Measurements from ENCODE around the gene UBFD1. TPM values are rescaled to one million over a fixed set of nuclear protein-coding genes. Genes with fewer than 3 reads are reported as not detected.

Gene UBFD1
- total RNA-seq, 1 experiment from 2014 or later: 89.6 TPM

- no peaks in the 10 kb centered on the region for H3K9me2 ChIP-seq (ENCODE audit: insufficient read depth)
- H4K20me1 ChIP-seq (ENCODE audit: insufficient read depth): peaks cover 22% of the 10 kb centered on the region; the same call in 1 of the 2 replicates
- POLR2A ChIA-PET: no interaction called here
- intact Hi-C loops (cut with micrococcal nuclease): no loop called here
- H2AFZ ChIP-seq (ENCODE audit: low read depth, low read length, poor library complexity, severe bottlenecking): no peak overlapping the region
- H3K27ac ChIP-seq (ENCODE audit: low read depth, low read length): no peak overlapping the region
- peaks cover 16 to 47% of the 10 kb centered on the region in 2 experiments for H3K4me1 ChIP-seq (ENCODE audit: control insufficient read depth in 1 of 2, insufficient read depth in 2 of 2, low read length in 2 of 2)
- BruUV-seq (replicated peaks): TSS peak; percentile 63
- ATAC-seq: no peak
- H3K4me2 ChIP-seq (ENCODE audit: low read length): peak overlapping the region; percentile 78
- H3K4me3 ChIP-seq (replicated peaks in 1 of 2; ENCODE audit: low read depth in 1 of 2, low read length in 2 of 2): peak overlapping the region; percentile 64 to 78
- H3K9me3 ChIP-seq (ENCODE audit: control insufficient read depth in 1 of 2, insufficient read depth in 1 of 2, low read depth in 1 of 2, low read length in 2 of 2): no peaks in the 10 kb centered on the region
- CTCF ChIA-PET: no interaction called here
- peaks cover 55% of the 10 kb centered on the region for H3K79me2 ChIP-seq (ENCODE audit: insufficient read depth, low read length)
- RAD21 ChIA-PET (ENCODE audit: low non-redundant PET in 1 of 2, low total read pairs in 2 of 2, uncharacterized antibody in 2 of 2, unreplicated experiment in 2 of 2): no interaction called here
- peak overlapping the region; percentile 80 for H3K9ac ChIP-seq (ENCODE audit: low read length)
- H3K36me3 ChIP-seq (ENCODE audit: control insufficient read depth in 1 of 2, insufficient read depth in 2 of 2, low read length in 2 of 2): no peaks in the 10 kb centered on the region
- TF ChIP-seq MAX (IDR thresholded peaks at IDR 0.05) (no peak), POLR2AphosphoS5 (IDR thresholded peaks at IDR 0.05; ENCODE audit: low read depth, low read length) (no peak), ZNF274 (IDR thresholded peaks at IDR 0.05; ENCODE audit: low read depth, low read length) (no peak), FOSL1 (IDR thresholded peaks at IDR 0.05; ENCODE audit: low read depth) (no peak), CEBPB (IDR thresholded peaks at IDR 0.05; ENCODE audit: low read depth) (no peak)
- TF ChIP-seq, protein P1, sequence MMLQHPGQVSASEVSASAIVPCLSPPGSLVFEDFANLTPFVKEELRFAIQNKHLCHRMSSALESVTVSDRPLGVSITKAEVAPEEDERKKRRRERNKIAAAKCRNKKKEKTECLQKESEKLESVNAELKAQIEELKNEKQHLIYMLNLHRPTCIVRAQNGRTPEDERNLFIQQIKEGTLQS (IDR thresholded peaks at IDR 0.05): no peak
- TF ChIP-seq, protein P2, sequence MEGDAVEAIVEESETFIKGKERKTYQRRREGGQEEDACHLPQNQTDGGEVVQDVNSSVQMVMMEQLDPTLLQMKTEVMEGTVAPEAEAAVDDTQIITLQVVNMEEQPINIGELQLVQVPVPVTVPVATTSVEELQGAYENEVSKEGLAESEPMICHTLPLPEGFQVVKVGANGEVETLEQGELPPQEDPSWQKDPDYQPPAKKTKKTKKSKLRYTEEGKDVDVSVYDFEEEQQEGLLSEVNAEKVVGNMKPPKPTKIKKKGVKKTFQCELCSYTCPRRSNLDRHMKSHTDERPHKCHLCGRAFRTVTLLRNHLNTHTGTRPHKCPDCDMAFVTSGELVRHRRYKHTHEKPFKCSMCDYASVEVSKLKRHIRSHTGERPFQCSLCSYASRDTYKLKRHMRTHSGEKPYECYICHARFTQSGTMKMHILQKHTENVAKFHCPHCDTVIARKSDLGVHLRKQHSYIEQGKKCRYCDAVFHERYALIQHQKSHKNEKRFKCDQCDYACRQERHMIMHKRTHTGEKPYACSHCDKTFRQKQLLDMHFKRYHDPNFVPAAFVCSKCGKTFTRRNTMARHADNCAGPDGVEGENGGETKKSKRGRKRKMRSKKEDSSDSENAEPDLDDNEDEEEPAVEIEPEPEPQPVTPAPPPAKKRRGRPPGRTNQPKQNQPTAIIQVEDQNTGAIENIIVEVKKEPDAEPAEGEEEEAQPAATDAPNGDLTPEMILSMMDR (IDR thresholded peaks at IDR 0.05 in 2 of 3, conservative IDR thresholded peaks at IDR 0.05 in 1 of 3; ENCODE audit: borderline replicate concordance in 1 of 3, insufficient read depth in 1 of 3, low read depth in 2 of 3, low read length in 2 of 3): no peak
- H3K27me3 ChIP-seq (ENCODE audit: insufficient read depth, low read length): no peaks in the 10 kb centered on the region
- DNase-seq (ENCODE audit: low read depth, low spot score): no peak
These were observed 48.1 kb upstream of the UBFD1 start for GRCh38 chr16:23509441-23509754.

- Histone ChIP-seq H4K20me1 (ENCODE audit: insufficient read depth) (peaks cover 18% of the 10 kb centered on the region; the same call in 1 of the 2 replicates), H3K4me3 (replicated peaks in 1 of 2; ENCODE audit: low read depth in 1 of 2, low read length in 2 of 2) (peak overlapping the region; percentile 64 to 78), H3K27me3 (ENCODE audit: insufficient read depth, low read length) (no peaks in the 10 kb centered on the region), H3K9me3 (ENCODE audit: control insufficient read depth in 1 of 2, insufficient read depth in 1 of 2, low read depth in 1 of 2, low read length in 2 of 2) (no peaks in the 10 kb centered on the region), H3K4me2 (ENCODE audit: low read length) (peak overlapping the region; percentile 78), H3K36me3 (ENCODE audit: control insufficient read depth in 1 of 2, insufficient read depth in 2 of 2, low read length in 2 of 2) (no peaks in the 10 kb centered on the region; a peak in 1 of 4 replicates), H3K79me2 (ENCODE audit: insufficient read depth, low read length) (peaks cover 51% of the 10 kb centered on the region), H3K4me1 (ENCODE audit: control insufficient read depth in 1 of 2, insufficient read depth in 2 of 2, low read length in 2 of 2) (peaks cover 12 to 44% of the 10 kb centered on the region in 2 experiments), H3K9ac (ENCODE audit: low read length) (peak overlapping the region; percentile 80), H2AFZ (ENCODE audit: low read depth, low read length, poor library complexity, severe bottlenecking) (no peak overlapping the region), H3K9me2 (ENCODE audit: insufficient read depth) (no peaks in the 10 kb centered on the region), H3K27ac (ENCODE audit: low read depth, low read length) (peak overlapping the region; percentile 76; the same call in 1 of the 2 replicates)
- DNase-seq (ENCODE audit: low read depth, low spot score): no peak
- RAD21 ChIA-PET (ENCODE audit: low non-redundant PET in 1 of 2, low total read pairs in 2 of 2, uncharacterized antibody in 2 of 2, unreplicated experiment in 2 of 2): no interaction called here
- CTCF ChIA-PET: no interaction called here
- intact Hi-C loops (cut with micrococcal nuclease): no loop called here
- TF ChIP-seq CEBPB (IDR thresholded peaks at IDR 0.05; ENCODE audit: low read depth): no peak
- no peak for TF ChIP-seq SIN3A (IDR thresholded peaks at IDR 0.05; ENCODE audit: low read depth)
- no TSS peak for BruUV-seq (replicated peaks)
- POLR2A ChIA-PET: no interaction called here
- peak; percentile 11 for ATAC-seq
These were observed 47.8 kb upstream of the UBFD1 start for GRCh38 chr16:23509782-23510163.

All from HCT116 (cell line).